B cell (primary cell): Measurements from ENCODE around the gene HDGF. TPM values are rescaled to one million over a fixed set of nuclear protein-coding genes. Genes with fewer than 3 reads are reported as not detected.

Source experiments
- ATAC-seq: fragments of 200-7000 bp; cut with Tn5 transposase; one replicate; pipeline ENCODE4 v1.10.0; 2021; ENCODE audit warnings: low read depth, mild to moderate bottlenecking, moderate number of reproducible peaks, moderate library complexity
- CTCF ChIA-PET: fragments of 350-600 bp; sonication (Branson Sonifier 250); formaldehyde crosslinking; loops from one replicate; lab custom pipeline; 2021; ENCODE audit warnings: antibody characterized with exemption, inconsistent platforms; lab: Charles Lee
- POLR2A ChIA-PET: fragments of 350-600 bp; sonication (Branson Sonifier 250); formaldehyde crosslinking; loops from one replicate; lab custom pipeline; 2021; ENCODE audit warnings: antibody characterized with exemption; lab: Charles Lee
- DNase-seq: peaks from one replicate; pipeline ENCODE4 v3.0.0; 2013
- H2AFZ ChIP-seq: 2 replicates; pipeline ENCODE4 v1.6.1; 2012; ENCODE audit warnings: mild to moderate bottlenecking, low read depth, low read length; ENCODE audit not compliant: insufficient read depth, poor library complexity, severe bottlenecking
- H3K27ac ChIP-seq, 2 donors: 1 replicate in 1 of 2; 2 replicates in 1 of 2; pipeline ENCODE4 v1.5.1; 2012 to 2013; ENCODE audit warnings: low read length in 2 of 2, mild to moderate bottlenecking in 2 of 2, moderate library complexity in 1 of 2
- H3K27me3 ChIP-seq, 4 experiments: fragments of 200-600 bp in 1 of 4; sonication (generic) in 1 of 4; replicated peaks in 1 of 4; 1 replicate in 2 of 4; 2 replicates in 2 of 4; pipeline versions ENCODE4 v1.6.1 to v1.7.0; 2013 to 2016; ENCODE audit warnings: low read length in 3 of 4, mild to moderate bottlenecking in 2 of 4, mixed read lengths in 1 of 4, moderate library complexity in 1 of 4; ENCODE audit not compliant: insufficient read depth in 4 of 4, control insufficient read depth in 3 of 4; ENCODE audit errors: control extremely low read depth in 1 of 4
- H3K36me3 ChIP-seq, 2 experiments: replicated peaks in 1 of 2; 1 replicate in 1 of 2; 2 replicates in 1 of 2; pipeline versions ENCODE4 v1.6.1 to v1.7.1; 2013; ENCODE audit warnings: low read length in 1 of 2; ENCODE audit not compliant: insufficient read depth in 2 of 2, control insufficient read depth in 1 of 2; ENCODE audit errors: control extremely low read depth in 1 of 2, extremely low read depth in 1 of 2
- H3K4me1 ChIP-seq, 2 donors: fragments of 200-600 bp in 1 of 2; sonication (generic) in 1 of 2; 1 replicate in 1 of 2; 2 replicates in 1 of 2; pipeline versions ENCODE4 v1.5.1 to v1.6.1; 2013 to 2017; ENCODE audit warnings: low read length in 2 of 2; ENCODE audit not compliant: control insufficient read depth in 2 of 2, insufficient read depth in 2 of 2
- H3K4me2 ChIP-seq: replicated peaks from 2 replicates; pipeline ENCODE3; 2012; ENCODE audit warnings: mild to moderate bottlenecking, low read depth, low read length; ENCODE audit not compliant: poor library complexity, severe bottlenecking
- H3K4me3 ChIP-seq, 5 experiments: fragments of 200-600 bp in 1 of 5; sonication (generic) in 1 of 5; 1 replicate in 3 of 5; 2 replicates in 2 of 5; pipeline versions ENCODE4 v1.5.1 to v1.7.0; 2011 to 2016; ENCODE audit warnings: low read length in 4 of 5, mild to moderate bottlenecking in 4 of 5, low read depth in 2 of 5, control low read depth in 1 of 5, moderate library complexity in 1 of 5; ENCODE audit not compliant: insufficient read depth in 1 of 5; ENCODE audit errors: control extremely low read depth in 1 of 5, extremely low read depth in 1 of 5
- H3K79me2 ChIP-seq: fragments of 200-600 bp; sonication (generic); one replicate; pipeline ENCODE4 v1.6.0; 2016; ENCODE audit warnings: low read length; ENCODE audit not compliant: control insufficient read depth, insufficient read depth
- H3K9ac ChIP-seq: fragments of 200-600 bp; sonication (generic); 2 replicates; pipeline ENCODE4 v1.6.1; 2017; ENCODE audit warnings: mild to moderate bottlenecking, low read length, moderate library complexity
- H3K9me3 ChIP-seq, 3 donors: one replicate each; pipeline versions ENCODE4 v1.6.1 to v1.7.1; 2013; ENCODE audit warnings: low read length in 2 of 3; ENCODE audit not compliant: control insufficient read depth in 2 of 3, insufficient read depth in 1 of 3; ENCODE audit errors: control extremely low read depth in 1 of 3
- H4K20me1 ChIP-seq: 2 replicates; pipeline ENCODE4 v1.6.0; 2012; ENCODE audit warnings: mild to moderate bottlenecking, low read length; ENCODE audit not compliant: insufficient read depth, control insufficient read depth, poor library complexity, severe bottlenecking
- H3K27ac Mint-ChIP-seq: one replicate; pipeline ENCODE4 v1.8.0; 2021; ENCODE audit warnings: mixed read lengths
- H3K27me3 Mint-ChIP-seq: one replicate; pipeline ENCODE4 v1.8.0; 2021; ENCODE audit warnings: mixed read lengths
- H3K4me1 Mint-ChIP-seq: one replicate; pipeline ENCODE4 v1.8.0; 2021; ENCODE audit warnings: mixed read lengths
- H3K4me3 Mint-ChIP-seq: one replicate; pipeline ENCODE4 v1.8.0; 2021; ENCODE audit warnings: mixed read lengths
- H3K9me3 Mint-ChIP-seq: one replicate; pipeline ENCODE4 v1.8.0; 2022; ENCODE audit warnings: mixed read lengths; ENCODE audit not compliant: insufficient read depth
- EZH2 ChIP-seq: IDR thresholded peaks from 2 replicates; pipeline ENCODE4 v1.6.1; 2012; ENCODE audit warnings: borderline replicate concordance, low read depth, mild to moderate bottlenecking, moderate library complexity, low read length; ENCODE audit not compliant: insufficient read depth, poor library complexity, severe bottlenecking
- WGBS: methylation state at CpG from one replicate; pipeline ENCODE4 v1.1.5; 2013; ENCODE audit warnings: missing lambda C conversion rate; ENCODE audit not compliant: insufficient coverage; 5-methylcytosine and 5-hydroxymethylcytosine counted together
- intact Hi-C: fragments of 100-400 bp; cut with micrococcal nuclease; formaldehyde crosslinking; loops from one replicate; pipeline ENCODE4 v1.10.0; 2022
- polyA plus RNA-seq: library from polyadenylated mRNA; depleted of rRNA; stranded (reverse); fragments of >200 nt; gene quantifications from 2 replicates; pipeline ENCODE4 v1.2.3, GENCODE V29; 2012
- total RNA-seq, 2 donors: library from RNA; stranded (reverse); fragments of 120-200 nt in 1 of 2; gene quantifications; 1 replicate in 1 of 2; 2 replicates in 1 of 2; pipeline versions ENCODE4 v1.2.3 to v1.2.4, GENCODE V29; 2013 to 2022
- TF ChIP-seq, protein P1 (sequence below): fragments of 200-600 bp; IDR thresholded peaks from one replicate; pipeline ENCODE4 v1.8.0; 2022; ENCODE audit warnings: antibody characterized with exemption, mild to moderate bottlenecking

HDGF gene
- total and polyA plus RNA-seq, 2 donors (not counting 1 experiment from before 2014, with no cell fraction given) = 40.3 to 89.9 TPM

DNA sequence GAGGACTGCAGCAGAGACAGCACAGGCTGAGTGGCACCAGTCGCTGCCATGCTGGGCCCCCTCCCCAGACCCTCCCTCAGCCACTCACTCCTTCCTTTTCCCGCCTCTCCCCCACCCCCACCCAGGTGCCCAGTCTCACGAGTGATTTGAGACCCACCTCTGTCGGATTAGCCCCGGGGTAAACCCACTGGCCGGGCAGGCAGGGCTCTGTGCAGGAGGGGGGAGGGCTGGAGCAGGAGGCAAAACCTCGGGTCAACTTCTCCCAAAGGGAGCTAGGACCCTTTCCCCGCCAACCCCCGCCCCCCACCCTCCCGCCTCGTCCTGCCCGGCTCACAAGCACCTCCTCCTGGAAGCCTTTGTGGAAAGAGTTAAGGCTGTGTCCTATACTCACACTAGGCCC is 7.1 kb downstream of the HDGF start:
- peaks cover 0 to 24% of the 10 kb centered on the region in 2 experiments for H3K36me3 ChIP-seq
- ATAC-seq (no peak), DNase-seq (no peak)
- ChIA-PET POLR2A (no interaction called here), CTCF (interaction anchor here (0.7 to 5.1 kb wide), 2 partner anchors 14 to 18 kb away, joined by 3 to 43 read pairs; no protein-coding TSS in a partner anchor)
- no peaks in the 10 kb centered on the region for H3K27me3 ChIP-seq
- peaks cover 60% of the 10 kb centered on the region for H3K4me1 Mint-ChIP-seq
- peaks cover 2% of the 10 kb centered on the region for H3K9me3 Mint-ChIP-seq
- intact Hi-C loops = no loop called here
- H3K9me3 ChIP-seq = no peaks in the 10 kb centered on the region
- no peak overlapping the region for H2AFZ ChIP-seq
- H3K4me3 ChIP-seq = no peak overlapping the region
- TF ChIP-seq, protein P1, sequence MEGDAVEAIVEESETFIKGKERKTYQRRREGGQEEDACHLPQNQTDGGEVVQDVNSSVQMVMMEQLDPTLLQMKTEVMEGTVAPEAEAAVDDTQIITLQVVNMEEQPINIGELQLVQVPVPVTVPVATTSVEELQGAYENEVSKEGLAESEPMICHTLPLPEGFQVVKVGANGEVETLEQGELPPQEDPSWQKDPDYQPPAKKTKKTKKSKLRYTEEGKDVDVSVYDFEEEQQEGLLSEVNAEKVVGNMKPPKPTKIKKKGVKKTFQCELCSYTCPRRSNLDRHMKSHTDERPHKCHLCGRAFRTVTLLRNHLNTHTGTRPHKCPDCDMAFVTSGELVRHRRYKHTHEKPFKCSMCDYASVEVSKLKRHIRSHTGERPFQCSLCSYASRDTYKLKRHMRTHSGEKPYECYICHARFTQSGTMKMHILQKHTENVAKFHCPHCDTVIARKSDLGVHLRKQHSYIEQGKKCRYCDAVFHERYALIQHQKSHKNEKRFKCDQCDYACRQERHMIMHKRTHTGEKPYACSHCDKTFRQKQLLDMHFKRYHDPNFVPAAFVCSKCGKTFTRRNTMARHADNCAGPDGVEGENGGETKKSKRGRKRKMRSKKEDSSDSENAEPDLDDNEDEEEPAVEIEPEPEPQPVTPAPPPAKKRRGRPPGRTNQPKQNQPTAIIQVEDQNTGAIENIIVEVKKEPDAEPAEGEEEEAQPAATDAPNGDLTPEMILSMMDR = no peak
- TF ChIP-seq EZH2 = no peak
- H3K27me3 Mint-ChIP-seq = no peaks in the 10 kb centered on the region
- no peak overlapping the region for H3K27ac ChIP-seq
- H3K4me1 ChIP-seq = peaks cover 44 to 54% of the 10 kb centered on the region in 2 donors
- peaks cover 6% of the 10 kb centered on the region for H4K20me1 ChIP-seq
- no peak overlapping the region for H3K4me3 Mint-ChIP-seq
- H3K4me2 ChIP-seq = no peak overlapping the region
- peak overlapping the region; percentile 37 for H3K27ac Mint-ChIP-seq
- H3K79me2 ChIP-seq = peaks cover 38% of the 10 kb centered on the region
- no peak overlapping the region for H3K9ac ChIP-seq
- WGBS = no CpG with 5 or more reads among the region's 12 CpGs

DNA sequence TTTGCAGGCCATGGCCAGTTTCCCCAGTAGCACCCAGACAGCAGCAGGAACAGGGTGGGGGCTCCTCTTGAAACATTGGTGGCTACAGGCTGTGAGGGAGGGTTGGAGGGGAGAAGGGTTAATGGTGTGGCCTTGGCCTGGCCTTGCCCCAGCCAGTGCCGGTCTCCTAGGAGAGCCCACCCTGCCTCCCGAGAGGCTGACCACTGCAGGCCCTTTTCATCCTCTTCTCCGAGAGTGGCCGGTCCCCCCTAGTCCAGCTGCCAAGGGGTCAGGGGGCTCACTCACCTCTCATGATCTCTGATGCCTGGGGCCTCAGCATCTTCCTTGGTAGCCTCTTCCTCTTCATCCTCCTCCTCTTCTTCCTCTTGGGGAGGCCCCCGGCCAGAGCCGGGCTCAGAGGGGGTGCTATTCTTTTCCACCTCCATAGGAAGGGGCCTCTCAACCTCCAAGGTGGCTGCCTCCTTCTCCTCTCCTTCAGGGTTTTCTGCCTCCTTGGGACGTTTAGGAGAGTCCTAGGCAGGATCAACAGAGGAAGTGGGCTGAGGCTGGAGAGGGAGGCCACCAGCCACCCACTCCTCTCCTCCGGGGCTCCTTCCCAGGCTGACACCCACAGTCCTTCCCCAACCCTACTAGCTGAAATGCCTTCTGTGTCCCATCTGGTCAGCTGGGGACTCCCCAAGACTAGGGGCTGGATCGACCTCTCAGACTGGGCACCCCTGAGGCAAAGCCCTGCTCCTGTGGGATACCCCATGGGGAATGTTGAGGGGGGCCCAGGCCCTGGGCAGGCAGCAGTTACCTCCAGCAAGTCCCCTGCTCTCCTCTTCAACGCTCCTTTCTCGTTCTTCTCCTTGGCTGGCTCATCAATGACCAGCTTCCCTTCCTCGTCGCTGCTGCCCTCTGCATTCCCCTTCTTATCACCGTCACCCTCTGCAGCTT is 7.8 kb downstream of the HDGF start:
- peaks cover 37 to 47% of the 10 kb centered on the region in 2 donors for H3K4me1 ChIP-seq

More for the DNA sequence above, 7.8 kb downstream of the HDGF start:
- intact Hi-C loops = no loop called here
- DNase-seq (no peak), ATAC-seq (no peak)
- Histone ChIP-seq H3K79me2 (peaks cover 33% of the 10 kb centered on the region), H3K27ac (no peak overlapping the region), H4K20me1 (peaks cover 4% of the 10 kb centered on the region), H3K36me3 (peaks cover 0 to 24% of the 10 kb centered on the region in 2 experiments), H3K9me3 (no peaks in the 10 kb centered on the region), H2AFZ (no peak overlapping the region), H3K27me3 (no peaks in the 10 kb centered on the region), H3K4me2 (no peak overlapping the region), H3K4me3 (no peak overlapping the region), H3K9ac (no peak overlapping the region)
- Mint-ChIP-seq H3K4me1 (peaks cover 59% of the 10 kb centered on the region), H3K9me3 (peaks cover 2% of the 10 kb centered on the region), H3K27ac (peak overlapping the region; percentile 37), H3K27me3 (no peaks in the 10 kb centered on the region), H3K4me3 (no peak overlapping the region)
- POLR2A ChIA-PET = interaction anchor here (0.6 to 1.5 kb wide), 3 partner anchors 8 to 346 kb away, joined by 3 to 5 read pairs (median 3); partner anchors contain the start of gene HDGF
- over 99% methylated on average over 11 of the region's 14 CpGs for WGBS
- CTCF ChIA-PET = interaction anchor here (5.1 kb wide), 1 partner anchor 17 kb away, joined by 43 read pairs; no protein-coding TSS in a partner anchor
- no peak for TF ChIP-seq EZH2
- TF ChIP-seq, protein P1 = no peak
